Measurements from ENCODE around the gene PIP5KL1.
A peak's percentile ranks its signal among the peaks of the same experiment; 100 is the strongest.

Gene PIP5KL1

GRCh38 chr9:127943731-127944144 is 13.2 kb upstream of the PIP5KL1 start:
- H3K4me3 ChIP-seq (replicated peaks in 1 of 2; ENCODE audit: low read depth in 2 of 2, low read length in 2 of 2), result no peak overlapping the region
- peak; percentile 97 for TF ChIP-seq CTCF (IDR thresholded peaks at IDR 0.05; ENCODE audit: low read depth, low read length)
- peak; percentile 81 to 82 for DNase-seq (ENCODE audit: low read depth in 2 of 2)

GRCh38 chr9:127943011-127943662 is 12.6 kb upstream of the PIP5KL1 start:
- DNase-seq (ENCODE audit: low read depth in 2 of 2), result no peak
- H3K4me3 ChIP-seq (replicated peaks in 1 of 2; ENCODE audit: low read depth in 2 of 2, low read length in 2 of 2), result no peak overlapping the region
- TF ChIP-seq CTCF (IDR thresholded peaks at IDR 0.05; ENCODE audit: low read depth, low read length), result no peak

GRCh38 chr9:127942216-127943010 is 11.8 kb upstream of the PIP5KL1 start:
- TF ChIP-seq CTCF (IDR thresholded peaks at IDR 0.05; ENCODE audit: low read depth, low read length), result peak; percentile 84
- DNase-seq (ENCODE audit: low read depth in 2 of 2), result peak; percentile 70 to 84
- no peak overlapping the region for H3K4me3 ChIP-seq (replicated peaks in 1 of 2; ENCODE audit: low read depth in 2 of 2, low read length in 2 of 2)

GRCh38 chr9:127941961-127942215 is 11.3 kb upstream of the PIP5KL1 start:
- no peak for DNase-seq (ENCODE audit: low read depth in 2 of 2)
- TF ChIP-seq CTCF (IDR thresholded peaks at IDR 0.05; ENCODE audit: low read depth, low read length), result no peak
- H3K4me3 ChIP-seq (replicated peaks in 1 of 2; ENCODE audit: low read depth in 2 of 2, low read length in 2 of 2), result no peak overlapping the region

- DNase-seq (ENCODE audit: low read depth in 2 of 2), result no peak
- no peak overlapping the region for H3K4me3 ChIP-seq (replicated peaks in 1 of 2; ENCODE audit: low read depth in 2 of 2, low read length in 2 of 2)
- no peak for TF ChIP-seq CTCF (IDR thresholded peaks at IDR 0.05; ENCODE audit: low read depth, low read length)
Observed at GRCh38 chr9:127941062-127941960, 10.7 kb upstream of the PIP5KL1 start.

- TF ChIP-seq CTCF (IDR thresholded peaks at IDR 0.05; ENCODE audit: low read depth, low read length), result no peak
- H3K4me3 ChIP-seq (replicated peaks in 1 of 2; ENCODE audit: low read depth in 2 of 2, low read length in 2 of 2), result no peak overlapping the region
- DNase-seq (ENCODE audit: low read depth in 2 of 2), result no peak
Observed at GRCh38 chr9:127940593-127940992, 10.0 kb upstream of the PIP5KL1 start.
